ENCODE results near the gene ARHGEF3. TPM values are rescaled to one million over a fixed set of nuclear protein-coding genes. Genes with fewer than 3 reads are reported as not detected.

Gene ARHGEF3
- total RNA-seq, 1 experiment from 2014 or later: 10.2 TPM

- Mint-ChIP-seq H3K27me3 (ENCODE audit: insufficient read depth, unreplicated experiment) (no peaks in the 10 kb centered on the region), H3K4me3 (ENCODE audit: unreplicated experiment) (peak overlapping the region; percentile 79), H3K27ac (ENCODE audit: unreplicated experiment) (peak overlapping the region; percentile 45), H3K36me3 (ENCODE audit: insufficient read depth, unreplicated experiment) (peaks cover 5% of the 10 kb centered on the region), H3K4me1 (ENCODE audit: low read depth, unreplicated experiment) (no peaks in the 10 kb centered on the region), H3K9me3 (ENCODE audit: unreplicated experiment) (no peaks in the 10 kb centered on the region)
- Histone ChIP-seq H3K4me1 (peaks cover 14% of the 10 kb centered on the region), H3K4me3 (ENCODE audit: low read depth, low read length) (peak overlapping the region; percentile 79), H3K27me3 (replicated peaks; ENCODE audit: control insufficient read depth, insufficient read depth, low read length) (no peaks in the 10 kb centered on the region), H3K9me3 (no peaks in the 10 kb centered on the region), H3K36me3 (ENCODE audit: control insufficient read depth, insufficient read depth, low read length) (no peaks in the 10 kb centered on the region)
- intact Hi-C loops (cut with micrococcal nuclease; ENCODE audit: unreplicated experiment): loop anchor here (1.0 kb wide), 1 partner anchor 187 kb away; no protein-coding TSS in a partner anchor
- no TSS peak for BruUV-seq (replicated peaks)
- ChIA-PET CTCF (interaction anchor here (1.1 to 4.3 kb wide), 11 partner anchors 9 to 187 kb away, joined by 3 to 42 read pairs (median 5); partner anchors contain the start of gene TASOR), POLR2A (no interaction called here)
- DNase-seq: no peak
- TF ChIP-seq, protein P1, sequence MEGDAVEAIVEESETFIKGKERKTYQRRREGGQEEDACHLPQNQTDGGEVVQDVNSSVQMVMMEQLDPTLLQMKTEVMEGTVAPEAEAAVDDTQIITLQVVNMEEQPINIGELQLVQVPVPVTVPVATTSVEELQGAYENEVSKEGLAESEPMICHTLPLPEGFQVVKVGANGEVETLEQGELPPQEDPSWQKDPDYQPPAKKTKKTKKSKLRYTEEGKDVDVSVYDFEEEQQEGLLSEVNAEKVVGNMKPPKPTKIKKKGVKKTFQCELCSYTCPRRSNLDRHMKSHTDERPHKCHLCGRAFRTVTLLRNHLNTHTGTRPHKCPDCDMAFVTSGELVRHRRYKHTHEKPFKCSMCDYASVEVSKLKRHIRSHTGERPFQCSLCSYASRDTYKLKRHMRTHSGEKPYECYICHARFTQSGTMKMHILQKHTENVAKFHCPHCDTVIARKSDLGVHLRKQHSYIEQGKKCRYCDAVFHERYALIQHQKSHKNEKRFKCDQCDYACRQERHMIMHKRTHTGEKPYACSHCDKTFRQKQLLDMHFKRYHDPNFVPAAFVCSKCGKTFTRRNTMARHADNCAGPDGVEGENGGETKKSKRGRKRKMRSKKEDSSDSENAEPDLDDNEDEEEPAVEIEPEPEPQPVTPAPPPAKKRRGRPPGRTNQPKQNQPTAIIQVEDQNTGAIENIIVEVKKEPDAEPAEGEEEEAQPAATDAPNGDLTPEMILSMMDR (IDR thresholded peaks at IDR 0.05; ENCODE audit: insufficient read depth in 1 of 2, low read depth in 1 of 2, low read length in 1 of 2, severe bottlenecking in 1 of 2, unreplicated experiment in 1 of 2): no peak
These were observed 613 bp upstream of the ARHGEF3 start for GRCh38 chr3:56802378-56802745.

GRCh38 chr3:56800832-56801661 lies 702 bp downstream of the ARHGEF3 start:
- H3K36me3 Mint-ChIP-seq (ENCODE audit: insufficient read depth, unreplicated experiment): peaks cover 5% of the 10 kb centered on the region
- Histone ChIP-seq H3K4me3 (ENCODE audit: low read depth, low read length) (peak overlapping the region; percentile 79), H3K36me3 (ENCODE audit: control insufficient read depth, insufficient read depth, low read length) (no peaks in the 10 kb centered on the region), H3K27me3 (replicated peaks; ENCODE audit: control insufficient read depth, insufficient read depth, low read length) (no peaks in the 10 kb centered on the region), H3K9me3 (no peaks in the 10 kb centered on the region), H3K4me1 (peaks cover 14% of the 10 kb centered on the region)
- intact Hi-C loops (cut with micrococcal nuclease; ENCODE audit: unreplicated experiment): no loop called here
- peak overlapping the region; percentile 79 for H3K4me3 Mint-ChIP-seq (ENCODE audit: unreplicated experiment)
- H3K27me3 Mint-ChIP-seq (ENCODE audit: insufficient read depth, unreplicated experiment): no peaks in the 10 kb centered on the region
- ChIA-PET POLR2A (interaction anchor here (0.7 to 0.9 kb wide), 2 partner anchors 17 to 24 kb away, joined by 3 to 13 read pairs; no protein-coding TSS in a partner anchor), CTCF (interaction anchor here (0.6 to 4.3 kb wide), 24 partner anchors 9 to 545 kb away, joined by 3 to 42 read pairs (median 5); partner anchors contain the start of gene TASOR)
- no peaks in the 10 kb centered on the region for H3K9me3 Mint-ChIP-seq (ENCODE audit: unreplicated experiment)
- TF ChIP-seq, protein P1 (IDR thresholded peaks at IDR 0.05; ENCODE audit: insufficient read depth in 1 of 2, low read depth in 1 of 2, low read length in 1 of 2, severe bottlenecking in 1 of 2, unreplicated experiment in 1 of 2): no peak
- H3K27ac Mint-ChIP-seq (ENCODE audit: unreplicated experiment): peak overlapping the region; percentile 9
- no peaks in the 10 kb centered on the region for H3K4me1 Mint-ChIP-seq (ENCODE audit: low read depth, unreplicated experiment)
- peak in 1 of 2 experiments; percentile 15 for DNase-seq
- BruUV-seq (replicated peaks): no TSS peak

DNA sequence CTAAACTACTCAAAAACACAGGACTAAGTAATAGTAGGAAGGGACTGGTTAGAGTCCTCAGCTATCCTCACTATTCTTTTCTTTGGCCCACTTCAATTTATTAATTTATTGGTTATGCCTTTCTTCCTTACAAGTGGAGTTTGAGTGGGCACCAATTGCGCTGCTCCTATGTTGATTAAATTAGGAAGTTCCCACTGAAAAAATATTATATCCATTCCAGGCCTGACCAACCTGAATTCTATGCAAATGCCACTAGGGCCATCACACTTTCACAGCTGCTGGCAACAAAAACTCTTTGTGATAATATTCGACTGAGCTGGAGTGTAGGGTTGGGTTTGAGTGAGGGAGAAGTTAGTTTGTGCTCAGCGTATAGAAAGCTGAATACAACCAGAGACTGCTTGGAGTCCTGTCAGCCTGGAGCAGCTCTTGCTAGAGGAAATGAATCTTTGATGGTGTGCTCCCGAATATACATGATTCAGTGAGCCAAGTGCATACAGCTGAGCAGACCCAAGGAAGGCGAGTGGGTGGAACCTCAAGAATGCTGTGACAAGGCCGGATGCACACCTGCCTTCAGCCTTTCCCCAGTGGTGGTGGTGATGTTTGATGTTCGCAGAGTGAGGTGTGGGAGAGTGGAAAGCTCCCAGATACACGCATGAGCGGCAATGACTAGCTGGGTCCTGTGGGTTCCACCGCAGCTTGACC lies 1.5 kb downstream of the ARHGEF3 start:
- Mint-ChIP-seq H3K27me3 (ENCODE audit: insufficient read depth, unreplicated experiment) (no peaks in the 10 kb centered on the region), H3K4me1 (ENCODE audit: low read depth, unreplicated experiment) (no peaks in the 10 kb centered on the region), H3K9me3 (ENCODE audit: unreplicated experiment) (no peaks in the 10 kb centered on the region), H3K36me3 (ENCODE audit: insufficient read depth, unreplicated experiment) (peaks cover 5% of the 10 kb centered on the region), H3K4me3 (ENCODE audit: unreplicated experiment) (peak overlapping the region; percentile 79), H3K27ac (ENCODE audit: unreplicated experiment) (no peak overlapping the region)
- no peak overlapping the region for H3K4me3 ChIP-seq (ENCODE audit: low read depth, low read length)
- TF ChIP-seq, protein P1 (IDR thresholded peaks at IDR 0.05; ENCODE audit: insufficient read depth in 1 of 2, low read depth in 1 of 2, low read length in 1 of 2, severe bottlenecking in 1 of 2, unreplicated experiment in 1 of 2): no peak
- DNase-seq: no peak
- no peaks in the 10 kb centered on the region for H3K36me3 ChIP-seq (ENCODE audit: control insufficient read depth, insufficient read depth, low read length)
- no peaks in the 10 kb centered on the region for H3K27me3 ChIP-seq (replicated peaks; ENCODE audit: control insufficient read depth, insufficient read depth, low read length)
- no peaks in the 10 kb centered on the region for H3K9me3 ChIP-seq
- TSS peak; percentile 27 for BruUV-seq (replicated peaks)
- intact Hi-C loops (cut with micrococcal nuclease; ENCODE audit: unreplicated experiment): no loop called here
- ChIA-PET CTCF (interaction anchor here (0.5 to 4.3 kb wide), 14 partner anchors 10 to 281 kb away, joined by 3 to 42 read pairs (median 4); no protein-coding TSS in a partner anchor), POLR2A (no interaction called here)
- peaks cover 14% of the 10 kb centered on the region for H3K4me1 ChIP-seq
